HG02840 (cell line): ENCODE data around the gene ADCY1.

Source experiments
- ATAC-seq: cut with Tn5 transposase; IDR thresholded peaks from one replicate; pipeline ENCODE4 v1.9.1; 2021; ENCODE audit warnings: mild to moderate bottlenecking, moderate library complexity, moderate number of reproducible peaks; ENCODE audit not compliant: unreplicated experiment, low FRiP score

The ADCY1 gene

DNA sequence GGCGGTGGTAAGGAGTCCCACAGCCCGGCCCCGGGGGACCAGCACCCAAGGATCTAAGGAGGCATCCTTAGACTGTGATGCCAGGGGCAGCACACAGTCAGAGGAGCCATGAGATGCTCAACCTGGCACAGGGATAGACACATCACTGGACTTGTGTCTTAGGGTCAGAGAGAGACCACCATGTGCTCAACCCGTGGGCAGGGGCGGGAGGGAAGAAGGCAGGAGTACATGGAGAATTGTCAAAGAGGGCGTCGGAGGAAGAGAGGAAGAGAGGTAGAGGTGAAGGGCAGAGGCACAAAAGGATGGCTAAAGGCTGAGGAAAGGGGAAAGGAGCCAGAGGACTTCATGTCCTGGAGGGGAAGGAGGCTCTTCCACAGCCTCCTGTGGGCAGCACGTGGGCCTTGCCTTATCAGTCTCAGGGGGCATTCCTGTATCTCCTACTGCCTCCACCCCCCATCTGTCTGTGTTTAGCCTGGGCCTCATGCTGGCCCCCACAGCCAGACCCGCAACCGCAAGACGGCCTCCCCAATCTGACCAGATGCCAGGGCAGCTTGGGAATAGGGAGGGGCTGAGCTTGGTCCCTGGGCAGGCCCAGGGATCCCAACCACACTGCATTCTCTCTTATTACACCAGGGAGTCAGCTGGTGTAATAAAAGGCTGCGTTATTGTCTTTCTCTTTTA is 2.2 kb downstream of the ADCY1 start:
- no peak for ATAC-seq

DNA sequence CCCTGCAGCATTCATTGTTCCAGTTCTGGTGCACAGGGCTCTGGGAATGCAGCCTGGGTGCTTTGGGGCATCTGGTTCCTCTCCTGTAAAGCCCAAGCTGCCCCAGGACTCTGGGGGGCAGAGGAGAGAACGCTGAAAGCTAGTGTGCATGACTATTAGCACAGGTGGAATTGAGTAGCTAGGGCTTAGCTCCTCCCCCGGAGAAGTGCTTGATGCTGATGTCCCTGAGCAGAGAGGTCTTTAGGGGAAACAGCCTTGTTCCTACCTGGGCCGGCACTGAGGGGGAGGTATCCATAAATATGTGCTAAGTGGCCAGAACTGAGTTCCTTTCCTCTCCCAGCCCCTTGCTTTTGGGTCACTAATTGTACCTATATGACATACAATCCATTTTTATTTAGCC is 3.9 kb downstream of the ADCY1 start:
- ATAC-seq = no peak

DNA sequence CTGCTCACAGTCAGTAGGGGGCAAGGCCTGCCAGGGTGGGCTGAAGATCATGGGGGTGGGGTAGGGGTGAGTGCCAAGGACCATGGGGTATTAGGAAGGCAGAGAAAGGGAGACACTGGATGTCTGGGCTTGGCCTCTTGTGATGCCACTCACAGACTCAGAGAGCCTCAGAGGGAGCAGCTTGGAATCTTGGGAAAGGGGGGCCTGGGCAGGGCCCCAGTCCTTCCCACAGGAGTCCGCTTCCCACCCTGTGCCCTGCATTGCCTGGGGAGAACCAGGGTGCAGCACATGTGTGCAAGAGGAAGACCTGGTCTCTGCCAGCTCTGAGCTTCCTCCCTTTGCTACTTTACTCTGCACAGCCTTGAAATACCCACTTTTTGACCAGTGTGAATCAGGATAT is 4.3 kb downstream of the ADCY1 start:
- ATAC-seq = no peak

- no peak for ATAC-seq
Observed at GRCh38 chr7:45579391-45579801, 5.2 kb downstream of the ADCY1 start.

GRCh38 chr7:45580053-45580872 is 6.1 kb downstream of the ADCY1 start:
- ATAC-seq = no peak

- ATAC-seq = no peak
Observed at GRCh38 chr7:45581271-45581780, 7.2 kb downstream of the ADCY1 start.

DNA sequence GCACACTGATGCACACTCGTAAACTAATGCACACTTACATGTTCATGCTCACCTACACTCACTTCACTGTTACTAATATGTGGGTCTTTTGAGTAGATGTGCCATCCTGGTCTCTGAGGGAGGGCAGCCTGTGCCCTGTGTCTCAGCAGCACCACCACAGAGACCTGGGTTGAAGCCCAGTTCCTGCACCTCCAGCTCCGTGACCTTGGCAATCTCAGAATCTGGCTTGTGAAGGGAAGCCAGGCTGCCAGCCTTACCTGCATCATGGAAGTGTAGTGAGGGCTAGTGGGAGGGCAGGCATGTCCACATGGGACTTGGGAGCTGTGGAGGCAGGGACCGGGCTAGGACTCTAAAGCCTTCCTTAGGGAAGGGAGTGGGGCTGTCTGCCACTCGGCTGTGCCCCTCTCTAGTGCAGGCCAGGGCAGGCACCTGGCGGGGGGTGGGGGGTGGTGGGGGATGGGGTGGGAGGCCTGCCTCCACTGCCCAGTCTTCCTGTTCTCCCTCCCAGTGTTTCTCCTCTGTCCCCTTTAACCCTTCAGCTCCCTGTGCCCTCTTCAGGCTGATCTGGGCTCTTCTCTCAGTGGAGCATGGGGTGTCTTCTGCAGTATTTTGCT is 8.1 kb downstream of the ADCY1 start:
- ATAC-seq = no peak

DNA sequence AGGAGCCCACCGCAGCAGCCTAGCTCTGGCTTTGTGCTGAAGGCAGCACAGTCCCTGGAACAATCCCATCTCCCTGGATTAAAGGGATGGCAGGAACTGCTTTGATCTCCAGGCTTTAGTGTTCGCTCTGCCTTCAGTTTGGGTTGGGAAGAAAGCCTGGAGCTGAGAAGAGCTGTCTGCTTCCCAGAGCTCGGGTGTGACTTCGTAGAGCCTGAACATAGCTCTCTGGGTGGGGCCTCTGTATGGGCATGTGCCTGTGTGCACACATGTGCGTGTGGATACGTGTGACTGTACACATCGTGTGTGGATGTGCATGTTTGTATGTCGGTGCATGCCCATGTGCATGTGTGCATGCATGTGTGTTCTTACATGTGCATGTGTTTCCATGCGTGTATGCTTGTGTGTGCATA is 8.7 kb downstream of the ADCY1 start:
- ATAC-seq = no peak

DNA sequence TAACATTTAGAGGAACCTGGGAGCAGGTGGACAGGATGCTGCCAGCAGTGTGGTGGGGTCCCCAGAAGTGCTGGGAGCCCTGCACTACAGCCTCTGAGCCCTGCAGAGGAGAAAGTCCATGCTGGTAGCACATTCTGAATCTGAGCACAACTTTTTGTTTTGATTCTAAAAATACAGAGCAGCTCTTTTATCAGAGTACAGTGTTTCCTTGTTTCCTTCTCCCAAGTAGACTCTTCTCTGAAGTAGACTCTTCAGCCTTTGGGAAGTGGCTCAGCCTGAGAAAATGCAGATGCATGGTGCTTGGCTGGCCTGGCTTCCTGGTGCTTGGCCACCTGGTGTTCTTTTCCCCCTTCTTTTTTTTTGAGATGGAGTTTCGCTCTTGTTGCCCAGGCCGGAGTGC is 9.1 kb downstream of the ADCY1 start:
- no peak for ATAC-seq

GRCh38 chr7:45584261-45585210 is 10.4 kb downstream of the ADCY1 start:
- ATAC-seq = no peak

DNA sequence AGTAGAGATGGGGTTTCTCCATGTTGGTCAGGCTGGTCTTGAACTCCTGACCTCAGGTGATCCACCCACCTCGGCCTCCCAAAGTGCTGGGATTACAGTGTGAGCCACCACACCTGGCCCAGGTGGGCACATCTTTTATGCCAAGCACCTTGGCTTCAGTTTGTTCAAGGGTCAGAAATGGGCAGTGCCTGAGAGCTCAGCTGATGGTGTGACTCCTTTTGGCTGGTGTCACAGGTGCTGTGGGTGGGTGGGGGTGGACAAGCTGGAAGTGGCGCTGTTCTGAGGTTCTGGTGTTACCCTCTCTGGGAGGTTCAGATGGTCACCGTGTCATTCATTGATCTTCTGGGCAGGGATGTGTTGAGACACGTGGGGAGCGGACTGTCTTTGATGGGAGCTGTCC is 11.5 kb downstream of the ADCY1 start:
- ATAC-seq = no peak

DNA sequence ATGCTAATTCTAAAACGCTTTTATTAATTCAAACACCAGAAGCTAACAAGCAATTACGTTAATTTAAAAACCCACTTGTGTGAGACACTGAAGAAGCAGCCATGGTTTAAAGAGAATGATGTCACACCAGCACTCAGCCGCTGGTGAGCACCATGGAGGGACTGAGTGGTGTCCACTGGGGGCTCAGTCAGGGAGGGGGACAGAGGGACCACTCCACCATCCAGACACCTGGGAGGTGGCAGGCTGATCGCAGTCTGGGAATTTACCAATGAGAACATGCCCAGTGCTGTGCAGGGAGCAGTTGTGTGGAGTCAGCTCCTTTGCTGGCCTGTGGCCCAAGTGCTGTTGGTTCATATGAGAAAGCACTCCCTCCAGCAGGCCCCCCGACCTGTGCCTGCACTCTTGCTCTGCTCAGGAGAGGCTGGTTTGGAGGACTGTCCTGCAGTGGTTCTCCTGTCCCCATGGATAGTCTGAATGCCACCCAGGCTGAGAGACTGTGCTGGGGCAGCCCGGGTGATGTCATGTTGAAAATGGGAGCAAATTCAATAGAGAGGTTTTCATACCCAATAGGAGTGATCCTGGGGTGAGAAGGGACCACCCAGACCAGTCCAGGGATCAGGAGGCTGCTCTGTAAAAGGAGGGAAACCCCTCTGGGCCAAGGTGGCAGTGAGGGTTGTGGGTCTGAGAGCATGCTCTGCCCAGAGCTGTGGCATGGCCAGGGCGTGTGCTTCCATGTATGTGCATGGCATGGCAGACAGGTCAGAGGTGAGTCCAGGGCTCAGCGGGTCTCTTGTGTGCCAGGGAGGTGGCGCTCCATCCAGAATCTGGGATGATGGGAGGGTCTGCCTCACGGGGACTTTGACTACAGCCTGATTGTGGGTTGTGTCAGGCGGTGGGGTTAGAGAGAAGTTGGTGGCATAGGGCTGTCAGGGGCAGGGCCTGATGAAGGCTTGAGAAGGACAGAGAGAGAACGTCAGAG is 12.7 kb downstream of the ADCY1 start:
- ATAC-seq = no peak

GRCh38 chr7:45588466-45588865 is 14.3 kb downstream of the ADCY1 start:
- ATAC-seq = no peak

DNA sequence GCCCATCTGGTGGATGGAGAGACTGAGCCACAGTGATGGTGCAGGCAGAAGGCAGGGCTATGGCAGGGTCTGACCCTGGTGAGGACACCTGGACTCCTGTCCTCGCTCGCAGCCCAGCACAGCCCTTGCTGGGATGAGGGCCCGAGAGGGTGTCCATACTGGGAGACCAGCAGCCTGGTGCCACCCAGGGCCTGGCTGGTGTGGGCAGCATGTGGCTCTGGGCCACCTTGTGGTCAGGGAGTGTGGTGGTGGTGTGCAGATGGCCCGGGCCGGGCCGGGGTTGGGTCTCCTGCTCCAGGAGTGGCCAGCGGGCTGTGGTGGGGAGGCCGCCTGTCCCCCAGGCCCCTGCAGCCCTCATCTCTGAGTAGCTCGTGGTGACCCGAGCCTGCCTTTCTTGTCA is 14.9 kb downstream of the ADCY1 start:
- no peak for ATAC-seq

DNA sequence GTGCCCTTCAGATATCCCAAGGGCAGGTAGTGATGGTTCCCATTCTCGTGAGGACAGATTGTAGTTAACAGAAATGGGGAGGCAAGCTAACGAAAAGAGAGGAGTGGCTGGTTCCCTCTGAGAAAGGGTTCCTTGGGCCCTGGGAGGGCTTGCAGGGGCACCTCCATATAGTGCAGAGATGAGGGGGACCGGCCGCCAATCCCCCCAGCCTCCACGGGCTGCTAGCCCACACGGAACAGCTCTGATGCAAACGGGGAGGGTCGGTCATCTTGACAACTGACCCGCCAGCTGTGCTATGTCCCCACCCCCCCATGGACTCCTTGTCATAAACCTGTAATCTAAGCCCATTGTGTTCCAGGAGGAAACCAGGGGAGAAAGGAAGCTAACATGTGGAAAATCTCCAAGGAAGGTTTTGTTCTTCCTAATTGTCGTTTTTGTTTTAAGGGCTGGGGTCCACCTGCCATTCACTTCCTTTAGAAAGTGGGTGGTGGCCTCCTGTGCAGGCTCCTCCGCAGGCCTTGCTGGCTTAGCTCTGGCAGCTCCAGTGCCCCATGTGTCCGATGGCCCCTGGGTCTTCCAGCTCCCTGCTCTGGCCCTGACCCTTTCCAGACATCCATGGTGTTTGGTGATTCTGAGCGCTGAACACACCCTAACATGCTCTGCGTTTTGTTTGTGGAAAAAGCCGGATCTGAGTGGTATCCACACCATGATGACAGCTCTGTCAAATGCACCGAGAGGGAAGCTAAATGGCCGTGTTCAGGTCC is 15.9 kb downstream of the ADCY1 start:
- no peak for ATAC-seq

- no peak for ATAC-seq
Observed at GRCh38 chr7:45590679-45591057, 16.5 kb downstream of the ADCY1 start.

DNA sequence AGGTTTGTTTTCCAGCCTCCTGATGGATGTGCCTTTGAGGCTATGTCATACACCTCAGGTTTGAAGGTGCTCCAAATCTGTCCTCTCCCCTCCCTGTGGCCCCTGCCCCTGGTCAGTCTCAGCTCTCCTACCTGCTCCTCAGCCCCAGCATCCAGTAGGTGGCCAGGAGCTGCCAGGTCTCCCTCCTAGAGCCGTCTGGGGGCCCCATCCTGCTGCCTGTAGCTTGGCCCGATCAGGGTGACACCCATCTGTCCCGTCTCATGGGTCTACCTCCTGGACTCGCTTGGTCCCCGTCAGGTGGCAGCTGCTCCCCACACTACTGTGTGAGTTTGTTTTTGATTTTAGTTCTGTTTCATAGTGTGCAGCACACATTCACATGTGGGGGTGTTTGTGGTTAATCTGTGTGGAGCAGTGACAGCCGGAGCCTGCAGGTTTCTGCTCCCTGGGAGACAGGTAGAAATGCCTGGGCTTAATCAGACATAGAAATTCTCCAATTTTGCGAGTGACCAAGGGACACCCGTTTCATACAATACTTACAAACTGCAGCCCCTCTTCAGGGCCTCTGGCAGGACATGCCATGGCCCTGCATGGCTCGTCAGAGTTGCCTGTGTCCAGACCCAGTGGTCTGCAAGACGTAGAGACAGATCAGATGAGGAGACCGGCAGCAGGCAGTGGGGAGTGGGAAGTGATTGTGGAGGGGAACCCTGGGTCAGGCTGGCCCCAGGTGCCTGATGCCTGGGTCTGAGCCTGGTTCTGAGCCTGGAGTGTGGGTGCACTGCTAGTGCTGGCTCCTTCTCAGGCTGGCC is 17.1 kb downstream of the ADCY1 start:
- ATAC-seq = no peak
